ENCODE measurements around the gene FOXN3.

DNA sequence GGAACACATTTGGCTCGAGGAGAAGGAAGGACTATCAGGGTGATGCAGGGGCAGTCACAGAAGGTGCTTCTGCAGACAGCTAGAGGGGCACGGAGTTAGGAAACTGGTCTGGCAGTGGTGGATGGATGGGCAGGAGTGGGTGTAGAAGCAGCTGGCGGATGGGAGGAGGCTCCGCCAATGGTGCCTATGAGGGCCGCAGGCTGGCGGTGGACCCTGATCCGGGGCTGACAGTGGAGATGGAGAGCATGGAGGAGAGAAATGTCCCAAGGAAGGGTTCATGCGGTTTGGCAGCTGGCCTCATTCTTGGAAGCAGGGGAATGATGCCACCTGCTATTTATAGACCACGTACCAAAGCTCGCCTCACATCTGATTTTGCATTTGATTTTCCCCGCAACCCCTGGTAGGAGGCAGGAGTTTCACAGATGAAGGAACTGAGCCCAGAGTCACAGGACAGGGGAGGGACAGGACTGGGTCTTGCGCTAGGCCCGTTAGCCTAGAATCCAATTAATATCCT is 237.1 kb downstream of the FOXN3 start:
- TF ChIP-seq CTCF (IDR thresholded peaks at IDR 0.05) (no peak), POLR2A (IDR thresholded peaks at IDR 0.05) (no peak)
